ENCODE measurements around the gene SPATA46.

GRCh38 chr1:162380061-162380846 is 3.6 kb upstream of the SPATA46 start:
- TF ChIP-seq CTCF (IDR thresholded peaks at IDR 0.05) (no peak), POLR2A (IDR thresholded peaks at IDR 0.05) (no peak)

Data from stomach (tissue), 4 donors.